Measurements from ENCODE around the gene STK17A. TPM values are rescaled to one million over a fixed set of nuclear protein-coding genes. Genes with fewer than 3 reads are reported as not detected.

The STK17A gene
- total RNA-seq, 1 experiment from 2014 or later = 9.8 TPM

DNA sequence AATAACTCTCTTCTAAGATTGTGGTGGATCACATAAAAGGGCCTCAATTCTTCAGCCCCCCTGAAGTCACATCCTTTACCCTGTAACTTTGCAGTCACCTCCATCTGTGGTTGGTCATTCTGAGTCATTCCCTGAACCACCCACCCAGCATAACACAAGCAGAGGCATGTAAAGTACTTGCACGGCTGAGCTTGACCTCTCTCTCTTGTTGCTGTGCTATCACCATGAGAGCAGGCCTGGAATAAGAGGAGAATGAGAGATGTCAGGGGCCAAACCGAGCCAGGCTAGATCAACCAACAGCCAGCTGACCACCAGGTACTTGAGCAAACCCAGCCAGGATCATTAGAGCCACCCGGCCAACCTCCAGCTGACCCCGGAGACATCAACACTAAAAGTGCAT, 13.5 kb upstream of the STK17A start:
- no peak overlapping the region for H3K9ac ChIP-seq (ENCODE audit: extremely low read depth, insufficient read length, low read length)
- TF ChIP-seq, protein P1, sequence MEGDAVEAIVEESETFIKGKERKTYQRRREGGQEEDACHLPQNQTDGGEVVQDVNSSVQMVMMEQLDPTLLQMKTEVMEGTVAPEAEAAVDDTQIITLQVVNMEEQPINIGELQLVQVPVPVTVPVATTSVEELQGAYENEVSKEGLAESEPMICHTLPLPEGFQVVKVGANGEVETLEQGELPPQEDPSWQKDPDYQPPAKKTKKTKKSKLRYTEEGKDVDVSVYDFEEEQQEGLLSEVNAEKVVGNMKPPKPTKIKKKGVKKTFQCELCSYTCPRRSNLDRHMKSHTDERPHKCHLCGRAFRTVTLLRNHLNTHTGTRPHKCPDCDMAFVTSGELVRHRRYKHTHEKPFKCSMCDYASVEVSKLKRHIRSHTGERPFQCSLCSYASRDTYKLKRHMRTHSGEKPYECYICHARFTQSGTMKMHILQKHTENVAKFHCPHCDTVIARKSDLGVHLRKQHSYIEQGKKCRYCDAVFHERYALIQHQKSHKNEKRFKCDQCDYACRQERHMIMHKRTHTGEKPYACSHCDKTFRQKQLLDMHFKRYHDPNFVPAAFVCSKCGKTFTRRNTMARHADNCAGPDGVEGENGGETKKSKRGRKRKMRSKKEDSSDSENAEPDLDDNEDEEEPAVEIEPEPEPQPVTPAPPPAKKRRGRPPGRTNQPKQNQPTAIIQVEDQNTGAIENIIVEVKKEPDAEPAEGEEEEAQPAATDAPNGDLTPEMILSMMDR (conservative IDR thresholded peaks at IDR 0.05) = no peak
- no peaks in the 10 kb centered on the region for H3K27me3 Mint-ChIP-seq (ENCODE audit: low read depth)

More for the DNA sequence above, 13.5 kb upstream of the STK17A start:
- Histone ChIP-seq H2BK20ac (ENCODE audit: low read depth, low read length, poor library complexity, severe bottlenecking) (no peak overlapping the region), H2AK5ac (ENCODE audit: insufficient read length, low read length) (no peak overlapping the region), H3T11ph (ENCODE audit: low read length) (no peak overlapping the region), H3K4ac (ENCODE audit: low read depth, low read length) (no peak overlapping the region), H2BK5ac (ENCODE audit: insufficient read length, low read length) (no peak overlapping the region), H4K91ac (ENCODE audit: insufficient read length, low read depth, low read length) (no peak overlapping the region), H3K18ac (ENCODE audit: insufficient read length, low read depth, low read length) (no peak overlapping the region), H4K8ac (replicated peaks; ENCODE audit: insufficient read length, low read depth, low read length) (no peak overlapping the region), H3K27ac (ENCODE audit: insufficient read length, low read depth, low read length) (no peak overlapping the region), H3K79me2 (ENCODE audit: insufficient read depth, low read length) (no peaks in the 10 kb centered on the region), H3K23me2 (ENCODE audit: insufficient read length, low read depth, low read length, poor library complexity, severe bottlenecking) (no peaks in the 10 kb centered on the region), H3K4me2 (ENCODE audit: insufficient read depth, insufficient read length, low read length) (no peak overlapping the region), H2BK15ac (ENCODE audit: low read depth, low read length) (no peak overlapping the region), H3K4me1 (ENCODE audit: insufficient read depth, low read length) (no peaks in the 10 kb centered on the region), H4K5ac (ENCODE audit: insufficient read length, low read depth, low read length) (no peak overlapping the region), H3K23ac (ENCODE audit: insufficient read length, low read depth, low read length) (no peak overlapping the region), H2BK12ac (ENCODE audit: insufficient read length, low read depth, low read length) (no peak overlapping the region), H3K14ac (ENCODE audit: insufficient read depth, low read length) (no peak overlapping the region), H2AFZ (ENCODE audit: low read length) (no peak overlapping the region), H3K79me1 (ENCODE audit: insufficient read depth, low read depth, low read length, poor library complexity, severe bottlenecking) (no peaks in the 10 kb centered on the region), H3K56ac (ENCODE audit: insufficient read length, low read depth, low read length) (no peak overlapping the region), H3K9me3 (ENCODE audit: control insufficient read depth, low read depth, low read length) (no peaks in the 10 kb centered on the region), H2BK120ac (ENCODE audit: low read depth, low read length, poor library complexity, severe bottlenecking) (no peak overlapping the region), H4K20me1 (ENCODE audit: control insufficient read depth, insufficient read depth, insufficient read length) (no peaks in the 10 kb centered on the region), H3K27me3 (ENCODE audit: insufficient read depth, low read length) (no peaks in the 10 kb centered on the region)
- Mint-ChIP-seq H3K9me3 (no peaks in the 10 kb centered on the region), H3K4me3 (no peak overlapping the region), H3K4me1 (no peaks in the 10 kb centered on the region), H3K27ac (0 out of 7 replicates have a peak overlapping the region, but pooled peaks of 1 of the 3 experiments have one; percentile 25), H3K36me3 (ENCODE audit: insufficient read depth in 1 of 3, low read depth in 3 of 3) (no peaks in the 10 kb centered on the region)
- WGBS (ENCODE audit: extremely low coverage, insufficient read length, low lambda C conversion rate) = no CpG with 5 or more reads among the region's 4 CpGs
- DNase-seq = no peak

Data from H9 (cell line).